ENCODE data around the gene SLC16A2. TPM values are rescaled to one million over a fixed set of nuclear protein-coding genes. Genes with fewer than 3 reads are reported as not detected.
"Not testable (repeated sequence)": the region's sequence is repeated elsewhere in the genome, so short reads cannot be mapped to it uniquely, and the experiment has no call there.

SLC16A2 gene
- total RNA-seq, 5 donors from 2014 or later (not counting 1 experiment from before 2014, with no cell fraction given) = 0.23 to 0.41 (median 0.35) TPM

DNA sequence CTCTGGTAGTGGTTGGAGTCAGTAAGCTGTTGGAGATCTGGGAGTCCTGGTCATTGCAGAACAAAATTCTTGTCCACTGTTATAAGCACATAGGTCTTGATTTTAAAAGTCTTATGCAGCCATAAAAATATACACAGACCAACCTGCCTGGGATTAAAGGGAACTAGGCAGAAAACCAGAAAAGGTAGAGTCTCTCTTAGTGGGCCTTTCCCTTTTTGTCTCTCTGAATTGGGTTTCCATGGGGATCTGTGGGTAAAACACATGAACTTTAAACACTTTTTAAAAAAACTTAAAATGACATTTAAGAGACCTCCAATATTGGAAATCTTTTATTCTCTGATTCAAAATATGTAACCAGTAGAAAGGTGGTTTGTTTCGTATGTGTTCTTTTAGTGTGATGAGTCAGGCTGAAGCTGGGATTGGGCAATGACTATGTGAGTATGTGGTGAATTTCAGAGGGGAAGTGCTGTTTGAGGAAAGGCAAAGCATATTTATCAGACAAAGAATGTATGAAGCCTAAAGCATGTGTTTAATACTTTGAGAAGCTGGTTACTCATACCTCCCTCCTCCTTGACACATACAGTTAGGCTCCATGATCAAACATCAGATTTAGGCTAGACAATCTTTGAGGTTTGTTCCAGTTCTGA, 29.6 kb downstream of the SLC16A2 start:
- no peak overlapping the region for H3K4me3 ChIP-seq (ENCODE audit: control insufficient read depth in 1 of 2, extremely low read depth in 1 of 2, low read length in 1 of 2)
- ATAC-seq (replicated peaks in 1 of 4) (no peak), DNase-seq (no peak)
- no peak overlapping the region for H3K27ac Mint-ChIP-seq
- H3K27ac ChIP-seq (ENCODE audit: low read length) = no peak overlapping the region
- peaks cover 0 to 10% of the 10 kb centered on the region in 2 donors for H3K27me3 Mint-ChIP-seq
- H3K4me1 Mint-ChIP-seq = peaks cover 0 to 17% (median 8%) of the 10 kb centered on the region in 3 donors
- POLR2A ChIA-PET = no interaction called here
- no CpG with 5 or more reads among the region's 1 CpG for WGBS (ENCODE audit: insufficient coverage)
- H3K4me3 Mint-ChIP-seq = no peak overlapping the region
- no peaks in the 10 kb centered on the region for H3K4me1 ChIP-seq (ENCODE audit: control insufficient read depth in 1 of 2, extremely low read depth in 1 of 2, insufficient read depth in 2 of 2, low read length in 2 of 2)
- H3K9me3 Mint-ChIP-seq = no peaks in the 10 kb centered on the region
- CTCF ChIA-PET = no interaction called here
- no peaks in the 10 kb centered on the region for H3K36me3 ChIP-seq (ENCODE audit: control insufficient read depth in 2 of 2, extremely low read depth in 1 of 2, insufficient read depth in 1 of 2, low read length in 1 of 2)
- H3K36me3 Mint-ChIP-seq = no peaks in the 10 kb centered on the region
- no peaks in the 10 kb centered on the region for H3K27me3 ChIP-seq (replicated peaks in 1 of 2; ENCODE audit: control insufficient read depth in 2 of 2, extremely low read depth in 1 of 2, insufficient read depth in 2 of 2, low read length in 1 of 2)
- no peaks in the 10 kb centered on the region for H3K9me3 ChIP-seq

DNA sequence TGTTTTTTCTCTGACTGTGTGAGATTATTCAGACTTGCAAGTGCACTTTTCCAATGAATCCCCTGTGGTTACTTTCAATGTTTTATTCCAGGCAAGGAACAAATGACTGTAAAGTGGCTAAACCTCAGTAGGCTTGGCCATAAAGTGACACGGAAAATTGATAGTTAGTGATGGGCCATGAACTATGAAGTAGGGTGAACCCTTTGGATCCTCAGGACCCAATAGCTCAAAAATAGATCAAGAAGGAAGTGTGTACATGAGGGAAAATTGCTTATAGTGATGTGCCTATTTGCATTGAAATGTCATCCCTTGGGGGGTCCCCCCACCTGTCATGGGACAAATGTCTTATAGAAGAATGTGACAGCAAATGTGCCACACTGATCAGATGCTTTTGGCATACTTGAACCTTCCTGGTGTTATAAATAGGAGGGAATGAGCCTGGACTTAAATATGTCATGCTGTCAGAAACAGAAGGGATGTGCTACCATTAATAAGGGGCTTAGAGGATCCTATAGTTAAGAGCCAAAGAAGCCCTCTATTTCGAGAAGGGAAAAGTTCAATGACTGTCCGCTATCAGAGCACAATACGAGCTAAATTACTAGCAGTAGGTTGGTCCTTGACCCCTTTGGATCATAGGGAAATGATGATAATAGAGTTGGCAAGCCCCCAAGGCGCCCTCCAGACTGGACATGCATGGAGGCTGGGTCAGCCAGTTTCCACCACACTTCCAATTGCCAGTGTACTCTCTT, 30.3 kb downstream of the SLC16A2 start:
- no peaks in the 10 kb centered on the region for H3K4me1 ChIP-seq (ENCODE audit: control insufficient read depth in 1 of 2, extremely low read depth in 1 of 2, insufficient read depth in 2 of 2, low read length in 2 of 2)
- WGBS (ENCODE audit: insufficient coverage) = no CpG with 5 or more reads among the region's 5 CpGs
- H3K4me3 ChIP-seq (ENCODE audit: control insufficient read depth in 1 of 2, extremely low read depth in 1 of 2, low read length in 1 of 2) = no peak overlapping the region
- POLR2A ChIA-PET = no interaction called here
- ATAC-seq (replicated peaks in 1 of 4) (no peak), DNase-seq (no peak)
- H3K9me3 ChIP-seq = no peaks in the 10 kb centered on the region
- no peaks in the 10 kb centered on the region for H3K36me3 Mint-ChIP-seq
- H3K36me3 ChIP-seq (ENCODE audit: control insufficient read depth in 2 of 2, extremely low read depth in 1 of 2, insufficient read depth in 1 of 2, low read length in 1 of 2) = no peaks in the 10 kb centered on the region
- H3K27ac ChIP-seq (ENCODE audit: low read length) = no peak overlapping the region
- H3K27ac Mint-ChIP-seq = no peak overlapping the region
- H3K9me3 Mint-ChIP-seq = no peaks in the 10 kb centered on the region
- no peak overlapping the region for H3K4me3 Mint-ChIP-seq
- CTCF ChIA-PET = no interaction called here
- peaks cover 0 to 17% (median 8%) of the 10 kb centered on the region in 3 donors for H3K4me1 Mint-ChIP-seq
- H3K27me3 Mint-ChIP-seq = peaks cover 0 to 10% of the 10 kb centered on the region in 2 donors
- H3K27me3 ChIP-seq (replicated peaks in 1 of 2; ENCODE audit: control insufficient read depth in 2 of 2, extremely low read depth in 1 of 2, insufficient read depth in 2 of 2, low read length in 1 of 2) = no peaks in the 10 kb centered on the region

DNA sequence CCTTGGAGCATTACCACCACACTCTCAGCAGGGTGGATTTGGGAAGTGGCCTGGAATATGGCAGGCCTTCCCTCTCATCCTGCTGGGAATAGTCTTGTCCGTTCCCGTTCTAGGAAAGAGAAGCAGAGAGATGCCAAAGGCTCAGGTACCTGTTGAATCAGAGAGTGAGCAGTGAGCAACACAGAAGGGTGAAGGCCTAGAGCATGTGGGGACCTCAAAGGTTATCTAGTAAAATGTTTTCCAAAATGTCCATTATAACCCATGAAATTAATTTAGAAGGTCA, 30.8 kb downstream of the SLC16A2 start:
- ChIA-PET POLR2A (no interaction called here), CTCF (no interaction called here)
- DNase-seq (no peak), ATAC-seq (replicated peaks in 1 of 4) (no peak)
- WGBS (ENCODE audit: insufficient coverage) = no CpG with 5 or more reads among the region's 2 CpGs
- no peaks in the 10 kb centered on the region for H3K4me1 ChIP-seq (ENCODE audit: control insufficient read depth in 1 of 2, extremely low read depth in 1 of 2, insufficient read depth in 2 of 2, low read length in 2 of 2)
- H3K4me3 ChIP-seq (ENCODE audit: control insufficient read depth in 1 of 2, extremely low read depth in 1 of 2, low read length in 1 of 2) = no peak overlapping the region
- no peaks in the 10 kb centered on the region for H3K9me3 ChIP-seq
- Mint-ChIP-seq H3K27ac (no peak overlapping the region), H3K4me1 (peaks cover 0 to 17% (median 8%) of the 10 kb centered on the region in 3 donors), H3K36me3 (no peaks in the 10 kb centered on the region), H3K27me3 (peaks cover 0 to 8% of the 10 kb centered on the region in 2 donors), H3K9me3 (no peaks in the 10 kb centered on the region), H3K4me3 (no peak overlapping the region)
- no peaks in the 10 kb centered on the region for H3K27me3 ChIP-seq (replicated peaks in 1 of 2; ENCODE audit: control insufficient read depth in 2 of 2, extremely low read depth in 1 of 2, insufficient read depth in 2 of 2, low read length in 1 of 2)
- no peaks in the 10 kb centered on the region for H3K36me3 ChIP-seq (ENCODE audit: control insufficient read depth in 2 of 2, extremely low read depth in 1 of 2, insufficient read depth in 1 of 2, low read length in 1 of 2)
- no peak overlapping the region for H3K27ac ChIP-seq (ENCODE audit: low read length)

DNA sequence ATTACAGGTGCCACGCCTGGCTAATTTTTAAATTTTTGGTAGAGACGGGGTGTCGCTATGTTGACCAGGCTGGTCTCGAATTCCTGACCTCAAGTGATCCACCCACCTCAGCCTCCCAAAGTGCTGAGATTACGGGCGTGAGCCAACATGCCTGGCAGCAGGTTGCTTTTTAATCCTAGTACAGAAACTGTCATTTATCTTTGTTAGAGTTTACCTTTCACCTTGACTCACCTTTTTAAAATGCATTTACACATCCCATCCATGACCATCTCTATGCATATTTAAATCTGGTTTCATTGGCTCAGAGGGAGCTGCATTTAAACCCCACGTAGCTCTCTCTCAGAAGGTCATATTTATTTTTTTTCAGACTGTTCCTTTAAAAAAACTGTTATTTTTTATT, 31.9 kb downstream of the SLC16A2 start:
- ChIA-PET POLR2A (no interaction called here), CTCF (no interaction called here)
- H3K27me3 ChIP-seq (replicated peaks in 1 of 2; ENCODE audit: control insufficient read depth in 2 of 2, extremely low read depth in 1 of 2, insufficient read depth in 2 of 2, low read length in 1 of 2) = no peaks in the 10 kb centered on the region
- H3K9me3 ChIP-seq = no peaks in the 10 kb centered on the region
- H3K4me3 ChIP-seq (ENCODE audit: control insufficient read depth in 1 of 2, extremely low read depth in 1 of 2, low read length in 1 of 2) = no peak overlapping the region
- H3K9me3 Mint-ChIP-seq = no peaks in the 10 kb centered on the region
- no peaks in the 10 kb centered on the region for H3K4me1 ChIP-seq (ENCODE audit: control insufficient read depth in 1 of 2, extremely low read depth in 1 of 2, insufficient read depth in 2 of 2, low read length in 2 of 2)
- no peaks in the 10 kb centered on the region for H3K36me3 Mint-ChIP-seq
- H3K27me3 Mint-ChIP-seq = peaks cover 0 to 8% of the 10 kb centered on the region in 2 donors
- H3K36me3 ChIP-seq (ENCODE audit: control insufficient read depth in 2 of 2, extremely low read depth in 1 of 2, insufficient read depth in 1 of 2, low read length in 1 of 2) = no peaks in the 10 kb centered on the region
- H3K4me1 Mint-ChIP-seq = peaks cover 0 to 17% (median 8%) of the 10 kb centered on the region in 3 donors
- no peak overlapping the region for H3K4me3 Mint-ChIP-seq
- no peak overlapping the region for H3K27ac Mint-ChIP-seq
- WGBS (ENCODE audit: insufficient coverage) = 100% methylated on average over 3 of the region's 7 CpGs
- ATAC-seq (replicated peaks in 1 of 4) (no peak), DNase-seq (no peak)
- H3K27ac ChIP-seq (ENCODE audit: low read length) = no peak overlapping the region

DNA sequence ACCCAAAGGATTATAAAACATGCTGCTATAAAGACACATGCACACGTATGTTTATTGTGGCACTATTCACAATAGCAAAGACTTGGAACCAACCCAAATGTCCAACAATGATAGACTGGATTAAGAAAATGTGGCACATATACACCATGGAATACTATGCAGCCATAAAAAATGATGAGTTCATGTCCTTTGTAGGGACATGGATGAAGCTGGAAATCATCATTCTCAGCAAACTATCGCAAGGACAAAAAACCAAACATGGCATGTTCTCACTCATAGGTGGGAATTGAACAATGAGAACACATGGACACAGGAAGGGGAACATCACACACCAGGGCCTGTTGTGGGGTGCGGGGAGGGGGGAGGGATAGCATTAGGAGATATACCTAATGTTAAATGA, 32.9 kb downstream of the SLC16A2 start:
- H3K9me3 Mint-ChIP-seq; H3K36me3 ChIP-seq (ENCODE audit: control insufficient read depth in 2 of 2, extremely low read depth in 1 of 2, insufficient read depth in 1 of 2, low read length in 1 of 2); H3K4me3 Mint-ChIP-seq; CTCF ChIA-PET; H3K27me3 ChIP-seq (replicated peaks in 1 of 2; ENCODE audit: control insufficient read depth in 2 of 2, extremely low read depth in 1 of 2, insufficient read depth in 2 of 2, low read length in 1 of 2); DNase-seq; H3K36me3 Mint-ChIP-seq; H3K27ac Mint-ChIP-seq; POLR2A ChIA-PET; H3K27ac ChIP-seq (ENCODE audit: low read length); H3K4me3 ChIP-seq (ENCODE audit: control insufficient read depth in 1 of 2, extremely low read depth in 1 of 2, low read length in 1 of 2); H3K4me1 ChIP-seq (ENCODE audit: control insufficient read depth in 1 of 2, extremely low read depth in 1 of 2, insufficient read depth in 2 of 2, low read length in 2 of 2); H3K9me3 ChIP-seq; ATAC-seq (replicated peaks in 1 of 4): not testable (repeated sequence)
- peaks cover 0 to 13% of the 10 kb centered on the region in 2 donors for H3K27me3 Mint-ChIP-seq
- no CpG with 5 or more reads among the region's 3 CpGs for WGBS (ENCODE audit: insufficient coverage)
- peaks cover 0 to 15% (median 8%) of the 10 kb centered on the region in 3 donors for H3K4me1 Mint-ChIP-seq

DNA sequence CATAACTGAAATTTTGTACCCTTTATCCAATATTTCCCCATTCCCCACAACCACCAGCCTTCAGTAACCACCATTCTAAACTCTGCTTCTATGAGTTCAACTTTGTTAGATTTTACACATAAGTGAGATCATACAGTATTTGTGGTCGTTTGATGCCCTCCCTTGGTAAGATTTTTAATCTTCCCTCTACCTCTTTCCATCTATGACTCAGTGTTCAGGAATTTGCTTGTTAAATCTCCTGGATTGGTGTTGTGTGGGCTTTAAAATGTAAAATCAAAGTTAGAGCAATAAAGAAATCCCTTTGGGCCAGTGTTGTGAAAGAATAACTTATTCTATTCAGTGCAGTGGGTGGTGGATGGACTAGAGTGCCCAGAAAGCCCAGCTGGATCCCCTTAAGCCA, 37.4 kb downstream of the SLC16A2 start:
- Mint-ChIP-seq H3K9me3 (no peaks in the 10 kb centered on the region), H3K36me3 (no peaks in the 10 kb centered on the region), H3K4me1 (no peaks in the 10 kb centered on the region), H3K27me3 (peaks cover 0 to 13% of the 10 kb centered on the region in 2 donors), H3K4me3 (no peak overlapping the region), H3K27ac (no peak overlapping the region)
- Histone ChIP-seq H3K4me1 (ENCODE audit: control insufficient read depth in 1 of 2, extremely low read depth in 1 of 2, insufficient read depth in 2 of 2, low read length in 2 of 2) (no peaks in the 10 kb centered on the region), H3K27ac (ENCODE audit: low read length) (no peak overlapping the region), H3K9me3 (no peaks in the 10 kb centered on the region), H3K36me3 (ENCODE audit: control insufficient read depth in 2 of 2, extremely low read depth in 1 of 2, insufficient read depth in 1 of 2, low read length in 1 of 2) (no peaks in the 10 kb centered on the region), H3K4me3 (ENCODE audit: control insufficient read depth in 1 of 2, extremely low read depth in 1 of 2, low read length in 1 of 2) (no peak overlapping the region), H3K27me3 (replicated peaks in 1 of 2; ENCODE audit: control insufficient read depth in 2 of 2, extremely low read depth in 1 of 2, insufficient read depth in 2 of 2, low read length in 1 of 2) (no peaks in the 10 kb centered on the region)
- DNase-seq (no peak), ATAC-seq (replicated peaks in 1 of 4) (no peak)
- ChIA-PET POLR2A (no interaction called here), CTCF (no interaction called here)
- no CpG with 5 or more reads among the region's 1 CpG for WGBS (ENCODE audit: insufficient coverage)

Measured in T-cell (primary cell).